HCT116 (cell line): ENCODE measurements around the gene FNIP2. TPM values are rescaled to one million over a fixed set of nuclear protein-coding genes. Genes with fewer than 3 reads are reported as not detected.

ENCODE experiments used
- ATAC-seq: fragments of 200-7000 bp; cut with Tn5 transposase; 2 replicates; pipeline ENCODE4 v1.9.1; 2020; ENCODE audit warnings: mild to moderate bottlenecking, moderate library complexity
- BruUV-seq: library from RNA; stranded (reverse); fragments of 400-500 nt; replicated peaks from 2 replicates; lab custom pipeline; 2021; lab: Mats Ljungman, UMichigan
- CTCF ChIA-PET: fragments of 300-600 bp; sonication (Branson Sonifier 250); formaldehyde crosslinking; loops from one replicate; lab custom pipeline; 2021; ENCODE audit warnings: antibody characterized with exemption; lab: Charles Lee
- POLR2A ChIA-PET: fragments of 300-600, 350-600 bp; sonication (Branson Sonifier 250); formaldehyde crosslinking; loops from one replicate; lab custom pipeline; 2021; ENCODE audit warnings: antibody characterized with exemption; lab: Charles Lee
- RAD21 ChIA-PET, 2 experiments: fragments of 300-600 bp; sonication (Branson Sonifier 250); formaldehyde crosslinking; loops; one replicate each; lab custom pipeline; 2023; ENCODE audit warnings: low total read pairs in 2 of 2; ENCODE audit not compliant: uncharacterized antibody in 2 of 2, unreplicated experiment in 2 of 2, low non-redundant PET in 1 of 2; lab: Charles Lee
- DNase-seq: peaks from one replicate; pipeline ENCODE4 v3.0.0-alpha.2; 2010; ENCODE audit warnings: low read depth, low spot score
- H2AFZ ChIP-seq: fragments of 200-600 bp; shearing (Covaris generic), sonication (generic); 2 replicates; pipeline ENCODE4 v1.6.1; 2017; ENCODE audit warnings: low read depth, mixed run types, mixed read lengths, antibody characterized with exemption, low read length; ENCODE audit not compliant: poor library complexity, severe bottlenecking
- H3K27ac ChIP-seq: 2 replicates; pipeline ENCODE4 v1.5.1; 2012; ENCODE audit warnings: low read depth, low read length
- H3K27me3 ChIP-seq: fragments of 200-600 bp; sonication (generic); 2 replicates; pipeline ENCODE4 v1.6.1; 2016; ENCODE audit warnings: mixed run types, low read length, mixed read lengths; ENCODE audit not compliant: insufficient read depth
- H3K36me3 ChIP-seq, 2 experiments: fragments of 200-500 bp in 1 of 2; fragments of 200-600 bp in 1 of 2; sonication (Bioruptor generic) in 1 of 2; sonication (generic) in 1 of 2; 2 replicates each; pipeline versions ENCODE4 v1.5.1 to v1.6.1; 2014 to 2016; ENCODE audit warnings: low read length in 2 of 2, inconsistent platforms in 1 of 2, mixed read lengths in 1 of 2, mixed run types in 1 of 2; ENCODE audit not compliant: insufficient read depth in 2 of 2, control insufficient read depth in 1 of 2
- H3K4me1 ChIP-seq, 2 experiments: fragments of 200-600 bp in 1 of 2; sonication (generic) in 1 of 2; 2 replicates each; pipeline versions ENCODE4 v1.5.1 to v1.6.1; 2012 to 2017; ENCODE audit warnings: low read length in 2 of 2, inconsistent platforms in 1 of 2, mild to moderate bottlenecking in 1 of 2, mixed read lengths in 1 of 2, mixed run types in 1 of 2, moderate library complexity in 1 of 2; ENCODE audit not compliant: insufficient read depth in 2 of 2, control insufficient read depth in 1 of 2
- H3K4me2 ChIP-seq: fragments of 200-600 bp; sonication (generic); 2 replicates; pipeline ENCODE4 v1.6.1; 2017; ENCODE audit warnings: mixed run types, low read length, mixed read lengths
- H3K4me3 ChIP-seq, 2 experiments: fragments of 200-600 bp in 1 of 2; sonication (generic) in 1 of 2; replicated peaks in 1 of 2; 2 replicates each; pipeline ENCODE4 v1.5.1; 2011 to 2016; ENCODE audit warnings: low read length in 2 of 2, control low read depth in 1 of 2, low read depth in 1 of 2, mild to moderate bottlenecking in 1 of 2, mixed read lengths in 1 of 2, mixed run types in 1 of 2
- H3K79me2 ChIP-seq: fragments of 200-600 bp; sonication (generic); 2 replicates; pipeline ENCODE4 v1.6.1; 2017; ENCODE audit warnings: mild to moderate bottlenecking, mixed run types, low read length, moderate library complexity, mixed read lengths; ENCODE audit not compliant: insufficient read depth
- H3K9ac ChIP-seq: fragments of 200-600 bp; sonication (generic); 2 replicates; pipeline ENCODE4 v1.6.1; 2016; ENCODE audit warnings: low read length, mixed read lengths
- H3K9me2 ChIP-seq: fragments of 200-600 bp; sonication (generic), shearing (Covaris generic); 2 replicates; pipeline ENCODE4 v1.6.1; 2017; ENCODE audit warnings: mixed run types, mild to moderate bottlenecking, moderate library complexity; ENCODE audit not compliant: insufficient read depth
- H3K9me3 ChIP-seq, 2 experiments: fragments of 200-500 bp in 1 of 2; fragments of 200-600 bp in 1 of 2; sonication (Bioruptor generic) in 1 of 2; sonication (generic) in 1 of 2; 2 replicates each; pipeline ENCODE4 v1.6.1; 2014 to 2017; ENCODE audit warnings: low read length in 2 of 2, mixed read lengths in 2 of 2, inconsistent platforms in 1 of 2, low read depth in 1 of 2, mild to moderate bottlenecking in 1 of 2, mixed run types in 1 of 2, moderate library complexity in 1 of 2; ENCODE audit not compliant: control insufficient read depth in 1 of 2, insufficient read depth in 1 of 2
- H4K20me1 ChIP-seq: fragments of 200-600 bp; sonication (generic), shearing (Covaris generic); 2 replicates; pipeline ENCODE4 v1.6.1; 2017; ENCODE audit warnings: mixed run types, mild to moderate bottlenecking, moderate library complexity; ENCODE audit not compliant: insufficient read depth
- CEBPB ChIP-seq: IDR thresholded peaks from 2 replicates; pipeline ENCODE4 v1.6.1; 2012; ENCODE audit warnings: low read depth
- CTCF ChIP-seq, 3 experiments: fragments of 200-600 bp in 1 of 3; sonication (generic) in 1 of 3; IDR thresholded peaks in 2 of 3; conservative IDR thresholded peaks in 1 of 3; 2 replicates each; pipeline ENCODE4 v1.5.1; 2012 to 2017; ENCODE audit warnings: low read depth in 2 of 3, low read length in 2 of 3, antibody characterized with exemption in 1 of 3, borderline replicate concordance in 1 of 3, control low read depth in 1 of 3, mild to moderate bottlenecking in 1 of 3, mixed read lengths in 1 of 3, mixed run types in 1 of 3, moderate library complexity in 1 of 3; ENCODE audit not compliant: insufficient read depth in 1 of 3
- EGR1 ChIP-seq: IDR thresholded peaks from 2 replicates; pipeline ENCODE4 v1.6.1; 2012; ENCODE audit warnings: low read depth
- EZH2 ChIP-seq: fragments of 200-600 bp; sonication (generic); IDR thresholded peaks from 2 replicates; pipeline ENCODE4 v1.6.1; 2017; ENCODE audit warnings: antibody characterized with exemption, mixed run types
- FOSL1 ChIP-seq: IDR thresholded peaks from 2 replicates; pipeline ENCODE4 v1.6.1; 2012; ENCODE audit warnings: low read depth
- JUND ChIP-seq: IDR thresholded peaks from 2 replicates; pipeline ENCODE4 v1.6.1; 2012
- POLR2AphosphoS5 ChIP-seq: IDR thresholded peaks from 2 replicates; pipeline ENCODE4 v1.6.1; 2011; ENCODE audit warnings: mild to moderate bottlenecking, low read depth, low read length, moderate library complexity
- SIN3A ChIP-seq: IDR thresholded peaks from 2 replicates; pipeline ENCODE4 v1.6.1; 2012; ENCODE audit warnings: low read depth
- SP1 ChIP-seq: IDR thresholded peaks from 2 replicates; pipeline ENCODE4 v1.6.1; 2012; ENCODE audit warnings: low read depth
- ZFX ChIP-seq: fragments of 450-650 bp; IDR thresholded peaks from 2 replicates; pipeline ENCODE4 v1.6.1; 2017
- intact Hi-C: fragments of 100-400 bp; cut with micrococcal nuclease; formaldehyde crosslinking; loops from 2 replicates; pipeline ENCODE4 v1.10.0; 2022
- total RNA-seq: library from RNA; stranded (reverse); gene quantifications from one replicate; pipeline ENCODE4 v1.2.1, GENCODE V29; 2021; ENCODE audit not compliant: unreplicated experiment
- TF ChIP-seq, protein P1 (sequence below): IDR thresholded peaks from 2 replicates; pipeline ENCODE4 v1.6.1; 2011; ENCODE audit warnings: mild to moderate bottlenecking, low read length, moderate library complexity; ENCODE audit not compliant: insufficient replicate concordance; ENCODE audit errors: extremely low read depth

The FNIP2 gene
- total RNA-seq, 1 experiment from 2014 or later, result 4.8 TPM

DNA sequence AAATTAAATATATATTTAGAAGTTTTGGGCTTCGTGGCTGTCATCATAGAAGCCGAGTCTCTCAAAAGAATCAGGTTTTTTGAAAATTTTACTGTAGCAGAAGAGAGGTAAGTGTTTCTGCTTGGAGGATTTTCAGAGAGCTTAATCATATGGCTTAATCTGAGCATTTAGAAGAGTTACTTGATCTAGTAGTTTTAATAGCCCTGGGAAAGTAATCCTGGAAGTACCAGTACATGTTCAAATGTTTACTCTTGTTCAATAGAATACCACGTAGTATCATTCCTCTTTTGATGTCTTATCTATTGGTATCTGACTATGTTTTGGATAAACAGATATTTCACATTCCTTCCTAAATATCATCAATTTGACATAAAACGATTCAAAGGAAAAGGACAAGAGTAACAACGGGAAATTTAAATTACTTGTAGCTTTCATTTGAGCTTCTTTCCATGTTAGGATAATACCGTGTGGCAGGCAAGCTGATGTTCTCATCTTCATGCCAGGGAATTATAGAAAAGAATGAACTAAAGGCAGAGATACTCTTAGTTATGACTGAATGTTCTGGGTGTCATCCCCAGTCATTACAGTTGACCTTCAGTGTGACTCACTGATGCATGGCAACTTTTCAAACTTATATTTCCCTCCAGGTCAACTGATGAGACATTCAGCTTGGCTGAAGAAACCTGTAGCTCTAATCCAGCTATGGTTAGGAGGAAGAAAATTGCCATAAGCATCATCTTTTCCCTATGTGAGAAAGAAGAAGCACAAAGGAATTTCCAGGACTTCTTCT lies 89.8 kb downstream of the FNIP2 start:
- no peaks in the 10 kb centered on the region for H3K9me3 ChIP-seq
- no peak for DNase-seq
- POLR2A ChIA-PET, result interaction anchor here (0.6 kb wide), 1 partner anchor 320 kb away, joined by 3 read pairs; no protein-coding TSS in a partner anchor

GRCh38 chr4:158859661-158860060 lies 90.8 kb downstream of the FNIP2 start:
- no peak for DNase-seq
- no TSS peak for BruUV-seq
- no peak for ATAC-seq

More for the DNA sequence above, 89.8 kb downstream of the FNIP2 start:
- H4K20me1 ChIP-seq, result no peaks in the 10 kb centered on the region
- H3K4me1 ChIP-seq, result no peaks in the 10 kb centered on the region
- RAD21 ChIA-PET, result interaction anchor here in 1 of 2 experiments (1.1 kb wide), 1 partner anchor 345 kb away, joined by 3 read pairs; no protein-coding TSS in a partner anchor
- no peaks in the 10 kb centered on the region for H3K9me2 ChIP-seq
- TF ChIP-seq FOSL1 (no peak), SP1 (no peak)
- TF ChIP-seq, protein P1, sequence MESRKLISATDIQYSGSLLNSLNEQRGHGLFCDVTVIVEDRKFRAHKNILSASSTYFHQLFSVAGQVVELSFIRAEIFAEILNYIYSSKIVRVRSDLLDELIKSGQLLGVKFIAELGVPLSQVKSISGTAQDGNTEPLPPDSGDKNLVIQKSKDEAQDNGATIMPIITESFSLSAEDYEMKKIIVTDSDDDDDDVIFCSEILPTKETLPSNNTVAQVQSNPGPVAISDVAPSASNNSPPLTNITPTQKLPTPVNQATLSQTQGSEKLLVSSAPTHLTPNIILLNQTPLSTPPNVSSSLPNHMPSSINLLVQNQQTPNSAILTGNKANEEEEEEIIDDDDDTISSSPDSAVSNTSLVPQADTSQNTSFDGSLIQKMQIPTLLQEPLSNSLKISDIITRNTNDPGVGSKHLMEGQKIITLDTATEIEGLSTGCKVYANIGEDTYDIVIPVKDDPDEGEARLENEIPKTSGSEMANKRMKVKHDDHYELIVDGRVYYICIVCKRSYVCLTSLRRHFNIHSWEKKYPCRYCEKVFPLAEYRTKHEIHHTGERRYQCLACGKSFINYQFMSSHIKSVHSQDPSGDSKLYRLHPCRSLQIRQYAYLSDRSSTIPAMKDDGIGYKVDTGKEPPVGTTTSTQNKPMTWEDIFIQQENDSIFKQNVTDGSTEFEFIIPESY, result no peak
- no TSS peak for BruUV-seq
- no peaks in the 10 kb centered on the region for H3K27me3 ChIP-seq
- H3K9ac ChIP-seq, result no peak overlapping the region
- no peak overlapping the region for H3K4me3 ChIP-seq
- H3K79me2 ChIP-seq, result no peaks in the 10 kb centered on the region
- CTCF ChIA-PET, result interaction anchor here (0.9 to 1.2 kb wide), 2 partner anchors 9 to 597 kb away, joined by 3 to 5 read pairs; no protein-coding TSS in a partner anchor
- H3K36me3 ChIP-seq, result no peaks in the 10 kb centered on the region
- intact Hi-C loops, result no loop called here
- no peak overlapping the region for H3K27ac ChIP-seq
- ATAC-seq, result no peak
- H3K4me2 ChIP-seq, result no peak overlapping the region
- no peak overlapping the region for H2AFZ ChIP-seq

More at GRCh38 chr4:158859661-158860060, 90.8 kb downstream of the FNIP2 start:
- POLR2A ChIA-PET, result no interaction called here
- H2AFZ ChIP-seq, result no peak overlapping the region
- TF ChIP-seq CEBPB (no peak), EGR1 (no peak), POLR2AphosphoS5 (no peak), ZFX (no peak), SP1 (no peak), SIN3A (no peak), JUND (no peak), EZH2 (no peak), CTCF (IDR thresholded peaks at IDR 0.05 in 2 of 3, conservative IDR thresholded peaks at IDR 0.05 in 1 of 3; ENCODE audit: borderline replicate concordance in 1 of 3, insufficient read depth in 1 of 3, low read depth in 2 of 3, low read length in 2 of 3) (no peak)
- TF ChIP-seq, protein P1, result no peak
- TF ChIP-seq, all 23 proteins: peak for 0
- Histone ChIP-seq H3K4me2 (no peak overlapping the region), H3K9me2 (no peaks in the 10 kb centered on the region), H3K36me3 (no peaks in the 10 kb centered on the region), H3K27me3 (no peaks in the 10 kb centered on the region), H4K20me1 (no peaks in the 10 kb centered on the region), H3K4me1 (no peaks in the 10 kb centered on the region), H3K27ac (no peak overlapping the region), H3K9me3 (no peaks in the 10 kb centered on the region), H3K4me3 (no peak overlapping the region), H3K79me2 (no peaks in the 10 kb centered on the region), H3K9ac (no peak overlapping the region)
- RAD21 ChIA-PET, result no interaction called here
- CTCF ChIA-PET, result no interaction called here
- intact Hi-C loops, result no loop called here
